H1 (cell line): ENCODE measurements around the gene MYH6. TPM values are rescaled to one million over a fixed set of nuclear protein-coding genes. Genes with fewer than 3 reads are reported as not detected.

ENCODE experiments used
- BACH1 ChIP-seq: IDR thresholded peaks from 2 replicates; pipeline ENCODE4 v1.6.1; 2012; ENCODE audit warnings: low read length, improper control_type of control experiment
- HDAC6 ChIP-seq: IDR thresholded peaks from one replicate; pipeline ENCODE4 v1.7.1; 2012; ENCODE audit warnings: low read depth, mild to moderate bottlenecking, inconsistent platforms, low read length, moderate library complexity
- JUN ChIP-seq: IDR thresholded peaks from 2 replicates; pipeline ENCODE4 v1.6.1; 2011; ENCODE audit warnings: low read depth, mild to moderate bottlenecking, improper control_type of control experiment, low read length
- RBBP5 ChIP-seq: IDR thresholded peaks from 2 replicates; pipeline ENCODE4 v1.7.1; 2012; ENCODE audit warnings: low read depth, mild to moderate bottlenecking, inconsistent platforms, low read length, moderate library complexity, borderline replicate concordance
- TCF12 ChIP-seq: IDR thresholded peaks from 2 replicates; pipeline ENCODE4 v1.6.1; 2011; ENCODE audit warnings: low read depth, mild to moderate bottlenecking, low read length
- USF2 ChIP-seq: IDR thresholded peaks from 2 replicates; pipeline ENCODE4 v1.6.1; 2011; ENCODE audit warnings: low read length, improper control_type of control experiment
- polyA plus RNA-seq, 7 experiments: library from polyadenylated mRNA; depleted of rRNA in 3 of 7; stranded (reverse) in 5 of 7; unstranded in 2 of 7; fragments of >200 nt in 5 of 7; fragments of 200-250 nt in 2 of 7; gene quantifications; 1 replicate in 5 of 7; 2 replicates in 1 of 7; 4 replicates in 1 of 7; pipeline versions ENCODE4 v1.2.1 to v1.2.3, GENCODE V29; 2011 to 2013; ENCODE audit warnings: missing spikeins in 2 of 7, mixed read lengths in 2 of 7
- total RNA-seq: library from RNA; stranded (reverse); fragmentation: NEBNext Ultra II Directional; extraction: Animal tissue kit (Norgen Biotek cat#: 25700); gene quantifications from 2 replicates; pipeline ENCODE4 v1.2.1, GENCODE V29; 2021

Gene MYH6
- total and polyA plus RNA-seq, 2 of the 8 experiments (the other 6 are each of a cell fraction or from before 2014, with no cell fraction given), result 0.03 TPM; not detected in 1

GRCh38 chr14:23408307-23408630 lies 196 bp upstream of the MYH6 start (continued):
- TF ChIP-seq USF2 (no peak), RBBP5 (no peak), HDAC6 (no peak), TCF12 (no peak), JUN (no peak), BACH1 (no peak)
